T-helper 17 cell (primary cell): Measurements from ENCODE around the gene AFAP1. TPM values are rescaled to one million over a fixed set of nuclear protein-coding genes. Genes with fewer than 3 reads are reported as not detected.

Experiments used
- total RNA-seq, 4 donors: library from RNA in 2 of 4; stranded (reverse) in 2 of 4; gene quantifications; one replicate each; pipeline ENCODE4 v1.2.3 and lab custom pipeline; 2022 to 2026

AFAP1 gene
- total RNA-seq, 2 donors from 2014 or later = 17.6 to 26.7 TPM

Other genes with a start within 250 kb of the AFAP1 start
- gene ABLIM2, start 219.0 kb upstream of the AFAP1 start, total RNA-seq = 1 to 10 TPM; 4.1 to 4.3 TPM